K562 treated with DMSO at 1 percent for 4 hours (cell line): ENCODE results near the gene S100A9. TPM values are rescaled to one million over a fixed set of nuclear protein-coding genes. Genes with fewer than 3 reads are reported as not detected.

Source experiments
- total RNA-seq: library from RNA; unstranded; fragments of 300-600 nt; gene quantifications from 2 replicates; pipeline ENCODE4 v1.2.3, GENCODE V29; 2022; ENCODE audit not compliant: insufficient read depth

S100A9 gene
- not detected in 2 replicates for total RNA-seq

DNA sequence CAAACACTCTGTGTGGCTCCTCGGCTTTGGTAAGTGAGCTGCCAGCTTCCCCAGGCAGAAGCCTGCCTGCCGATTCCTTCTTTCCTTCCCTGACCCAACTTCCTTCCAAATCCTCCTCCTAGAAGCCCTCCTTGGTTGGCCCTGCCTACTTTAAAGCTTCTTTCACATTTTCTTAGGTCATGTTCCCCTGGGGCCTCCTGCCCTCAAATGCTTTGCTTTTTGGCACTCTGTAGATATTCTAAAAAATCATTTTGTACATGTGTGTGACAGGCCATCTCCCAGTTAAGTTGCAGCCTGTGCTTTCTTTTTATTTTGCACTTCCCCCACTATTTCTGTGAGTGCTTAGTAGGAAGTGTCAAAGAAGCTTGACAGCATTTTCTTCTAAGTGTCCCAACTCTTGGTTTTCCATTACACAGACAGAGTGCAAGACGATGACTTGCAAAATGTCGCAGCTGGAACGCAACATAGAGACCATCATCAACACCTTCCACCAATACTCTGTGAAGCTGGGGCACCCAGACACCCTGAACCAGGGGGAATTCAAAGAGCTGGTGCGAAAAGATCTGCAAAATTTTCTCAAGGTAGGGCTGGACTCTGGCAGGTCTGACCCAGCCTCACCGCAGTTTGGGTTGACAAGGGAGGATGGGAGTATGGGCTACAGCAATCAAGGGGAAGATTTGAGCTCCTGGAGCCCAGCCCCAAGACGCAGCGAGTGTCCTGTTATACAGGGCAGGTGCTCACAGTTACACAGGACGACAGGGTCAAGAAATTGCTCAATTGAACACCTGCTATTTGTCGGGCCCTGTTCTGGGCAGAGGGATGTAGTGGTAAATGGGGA, at the start of gene S100A9:
Gene S100A9, plus strand, starts transcription at position 2 of the 838 bp plus-strand sequence. Its CDS starts 430 bp downstream, at position 432.

DNA sequence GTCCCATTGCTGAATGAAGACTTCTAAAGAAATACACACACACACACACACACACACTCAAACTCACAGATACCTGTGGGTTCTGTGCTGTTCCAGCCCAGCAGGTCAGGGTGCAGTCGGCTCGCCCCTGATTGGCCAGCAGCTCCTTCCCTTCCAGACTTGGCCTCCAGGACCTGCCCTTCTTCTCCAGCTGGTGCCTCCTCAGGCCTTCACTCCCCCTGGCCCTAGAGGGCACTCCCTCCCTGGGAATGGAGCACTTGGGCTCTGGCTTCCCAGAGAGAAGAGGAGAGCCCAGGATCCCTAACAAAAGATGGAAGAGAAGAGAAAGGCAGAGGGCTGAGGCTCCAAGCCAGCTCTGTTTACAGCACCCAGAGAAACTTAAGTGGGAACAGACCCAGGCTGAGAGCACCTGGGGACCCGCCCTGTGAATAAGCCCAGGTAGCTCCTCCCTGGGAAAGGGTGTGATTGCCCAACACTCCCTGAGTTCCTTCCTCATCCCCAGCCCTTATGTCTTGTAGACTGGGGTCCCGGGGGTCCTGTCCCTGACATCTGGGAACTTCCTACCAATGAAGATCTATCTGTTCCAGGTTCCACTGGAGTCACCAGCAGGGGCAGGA, 45.0 kb upstream of the S100A9 start, which contains the start of gene PGLYRP3:
Gene PGLYRP3, minus strand, starts transcription at position 383 of the 617 bp plus-strand sequence. CDS start 2,287 bp downstream, outside the sequence.

DNA sequence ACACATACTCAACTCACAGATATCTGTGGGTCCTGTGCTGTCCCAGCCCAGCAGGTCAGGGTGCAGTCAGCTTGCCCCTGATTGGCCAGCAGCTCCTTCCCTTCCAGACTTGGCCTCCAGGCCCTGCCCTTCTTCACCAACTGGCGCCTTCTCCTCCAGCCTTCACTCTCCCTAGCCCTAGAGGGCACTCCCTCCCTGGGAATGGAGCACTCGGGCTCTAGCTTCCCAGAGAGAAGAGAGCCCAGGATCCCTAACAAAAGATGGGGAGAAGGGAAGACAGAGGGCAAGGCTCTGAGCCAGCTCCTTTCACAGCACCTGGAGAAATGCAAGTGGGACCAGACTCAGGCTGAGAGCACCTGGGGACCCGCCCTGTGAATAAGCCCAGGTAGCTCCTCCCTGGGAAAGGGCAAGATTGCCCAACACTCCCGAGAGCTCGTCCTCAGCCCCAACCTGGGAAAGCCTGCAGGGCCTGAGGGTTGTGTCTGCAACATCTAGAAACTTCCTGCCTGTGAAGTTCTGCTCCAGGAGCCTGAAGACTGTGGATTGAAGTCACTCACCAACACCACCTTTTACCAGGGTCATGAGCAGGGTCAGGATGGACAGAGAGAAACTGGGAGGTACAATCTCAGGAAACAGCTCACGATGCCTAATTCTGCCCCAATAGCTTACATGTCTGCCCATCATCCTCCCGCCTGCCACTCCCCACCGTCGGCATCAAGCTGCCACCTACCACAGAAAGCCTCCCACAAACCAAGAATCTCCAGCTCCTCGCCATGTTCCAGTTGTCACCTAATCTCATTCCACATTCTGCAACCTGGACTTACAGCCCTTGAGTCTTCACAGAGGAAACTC, 8.9 kb upstream of the S100A9 start, which contains the start of gene PGLYRP4:
Gene PGLYRP4, minus strand, starts transcription at position 331 of the 852 bp plus-strand sequence. CDS start 909 bp downstream, outside the sequence.

DNA sequence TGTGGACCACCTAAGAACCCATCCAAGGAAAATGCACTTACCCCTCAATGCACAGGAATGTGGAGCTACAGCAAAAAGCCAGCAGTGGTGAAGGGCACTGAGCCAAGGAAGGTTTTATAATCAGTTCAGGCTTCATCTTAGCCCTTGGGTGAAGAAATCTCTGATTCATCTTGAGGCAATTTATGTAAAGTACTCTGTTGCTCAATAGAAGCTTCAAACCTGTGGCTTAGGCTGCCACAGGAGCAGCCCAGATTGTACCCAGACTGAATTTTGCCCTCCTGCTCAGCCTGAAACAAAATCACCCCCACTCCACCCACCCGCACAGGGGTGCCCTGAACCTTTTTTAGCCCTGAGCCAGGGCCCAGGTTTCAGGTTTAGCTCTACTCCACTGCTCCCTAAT, 17.9 kb downstream of the S100A9 start, which contains the start of gene S100A12:
Gene S100A12, minus strand, starts transcription at position 111 of the 400 bp plus-strand sequence. CDS start 1,029 bp downstream, outside the sequence.

DNA sequence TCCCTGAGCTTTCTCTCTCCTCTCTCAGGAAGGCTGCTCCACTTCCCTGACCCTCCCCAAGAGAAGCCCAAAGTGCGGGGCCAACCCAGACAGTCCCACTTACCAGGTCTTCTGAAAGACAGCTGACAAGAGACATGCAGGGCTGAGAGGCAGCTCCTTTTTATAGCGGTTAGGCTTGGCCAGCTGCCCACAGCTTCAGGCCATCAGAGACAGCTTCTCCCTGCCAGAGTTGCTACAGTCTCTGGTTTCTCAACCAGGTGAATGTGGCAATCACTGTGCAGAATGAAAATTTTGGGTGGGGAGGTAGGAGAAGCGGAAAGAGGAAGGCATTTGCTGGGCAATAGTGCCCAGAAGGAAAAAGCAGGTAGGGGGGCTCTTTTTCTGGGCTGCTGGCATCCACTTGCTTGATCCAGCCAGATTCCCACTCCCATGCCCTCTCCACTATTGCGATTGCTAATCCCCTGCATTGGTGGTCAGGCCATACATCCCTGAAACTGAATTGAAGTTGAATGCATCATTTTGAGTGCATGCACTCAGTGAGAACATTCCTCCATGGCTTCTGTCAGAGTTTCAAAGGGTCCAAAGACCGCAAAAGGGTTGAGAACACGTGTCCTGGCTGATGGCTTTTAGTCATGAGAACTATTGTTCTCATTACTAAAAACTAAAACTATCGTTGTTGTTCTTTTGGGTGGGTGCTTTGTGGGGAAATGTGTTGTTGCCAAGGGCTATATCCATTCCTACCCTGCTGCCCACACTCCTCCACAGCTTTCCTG, 33.5 kb downstream of the S100A9 start, which contains the start of gene S100A8:
Gene S100A8, minus strand, starts transcription at position 136 of the 773 bp plus-strand sequence. CDS start 538 bp downstream, outside the sequence.

Other genes starting within 250 kb of the S100A9 start
- not detected in 2 replicates for gene SPRR2F, start 244.3 kb upstream of the S100A9 start, total RNA-seq
- gene SPRR2G, start 207.0 kb upstream of the S100A9 start, total RNA-seq, result not detected in 2 replicates
- gene LELP1, start 154.4 kb upstream of the S100A9 start, total RNA-seq, result not detected in 2 replicates
- gene PRR9, start 140.3 kb upstream of the S100A9 start, total RNA-seq, result 1.4 and 1.7 TPM in 2 replicates
- not detected in 2 replicates for gene LORICRIN, start 98.2 kb upstream of the S100A9 start, total RNA-seq
- gene PGLYRP3, start 44.9 kb upstream of the S100A9 start, total RNA-seq, result 1.4 and 1.9 TPM in 2 replicates
- 2.2 and 2.3 TPM in 2 replicates for gene PGLYRP4, start 9.0 kb upstream of the S100A9 start, total RNA-seq
- gene S100A12, start 17.8 kb downstream of the S100A9 start, total RNA-seq, result not detected in 2 replicates
- not detected in 2 replicates for gene S100A8, start 33.2 kb downstream of the S100A9 start, total RNA-seq
- gene S100A7A, start 58.7 kb downstream of the S100A9 start, total RNA-seq, result not detected in 2 replicates
- gene S100A7, start 102.8 kb downstream of the S100A9 start, total RNA-seq, result not detected in 2 replicates
- gene S100A6, start 178.1 kb downstream of the S100A9 start, total RNA-seq, result 23.2 and 29.1 TPM in 2 replicates
- not detected in 2 replicates for gene S100A5, start 183.1 kb downstream of the S100A9 start, total RNA-seq
- gene S100A4, start 188.0 kb downstream of the S100A9 start, total RNA-seq, result 12.2 and 17.9 TPM in 2 replicates
- gene S100A3, start 191.4 kb downstream of the S100A9 start, total RNA-seq, result not detected in 2 replicates
- gene S100A2, start 208.0 kb downstream of the S100A9 start, total RNA-seq, result not detected in 2 replicates